CD4-positive, alpha-beta T cell treated with Interleukin-10 for 1 hour (primary cell): ENCODE results near the gene CLDN34.
A peak's percentile ranks its signal among the peaks of the same experiment; 100 is the strongest.

ENCODE experiments used
- DNase-seq: peaks from one replicate; pipeline ENCODE4 v3.0.0-alpha.2; 2020

CLDN34 gene

DNA sequence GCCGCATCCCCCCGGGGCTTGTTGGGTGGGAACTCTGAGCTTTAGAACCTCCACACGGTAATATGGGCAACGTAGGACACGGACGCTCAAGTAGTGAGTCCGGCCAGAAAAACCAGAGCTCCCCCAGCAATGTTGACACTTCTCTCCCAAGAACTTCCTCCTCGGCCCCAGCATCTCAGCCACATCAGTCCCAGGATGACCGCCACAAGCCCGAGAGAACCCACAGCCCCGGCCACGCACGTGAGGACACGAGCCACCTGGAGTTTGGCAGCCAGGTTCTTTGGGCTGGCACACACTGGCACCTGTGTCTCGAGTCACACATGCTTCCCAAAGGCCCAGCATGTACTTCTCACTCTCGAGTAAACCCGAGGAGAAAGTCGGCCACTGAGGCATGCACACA is 16.3 kb downstream of the CLDN34 start:
- DNase-seq = no peak

DNA sequence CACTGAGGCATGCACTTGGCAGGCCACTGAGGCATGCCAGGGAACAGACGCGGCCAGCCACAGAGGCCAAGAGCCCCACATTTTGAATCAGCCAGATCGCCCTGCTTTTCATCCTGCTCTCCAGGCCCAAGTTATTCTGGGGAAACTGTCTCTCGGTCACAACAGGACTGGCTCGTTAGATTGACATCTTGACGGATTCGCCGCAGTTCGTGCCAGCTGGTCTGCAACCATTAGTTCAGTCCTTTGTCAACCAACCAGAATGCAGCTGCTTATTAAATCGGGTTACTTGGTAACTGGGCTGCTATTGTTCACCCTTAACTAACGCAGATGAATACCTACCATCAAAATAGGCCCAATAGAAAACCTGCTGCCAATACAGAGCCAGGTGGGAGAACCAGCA is 16.7 kb downstream of the CLDN34 start:
- no peak for DNase-seq

DNA sequence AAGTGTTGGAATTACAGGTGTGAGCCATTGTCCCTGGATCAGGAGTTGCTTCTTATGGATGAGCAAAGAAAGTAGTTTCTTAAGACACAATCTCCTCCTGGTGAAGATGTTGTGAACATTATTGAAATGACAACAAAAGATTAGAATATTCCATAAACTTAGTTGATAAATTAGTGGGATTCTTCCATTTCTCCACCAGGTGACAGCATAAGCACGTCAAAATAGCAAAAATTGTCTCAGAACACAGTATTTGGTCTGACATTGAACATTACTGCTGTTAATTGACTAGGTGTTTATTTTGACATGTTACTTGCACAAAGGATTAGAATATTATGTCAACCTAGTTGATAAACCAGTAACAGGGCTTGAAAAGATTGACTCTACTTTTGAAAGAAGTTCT is 21.6 kb downstream of the CLDN34 start:
- DNase-seq = no peak

DNA sequence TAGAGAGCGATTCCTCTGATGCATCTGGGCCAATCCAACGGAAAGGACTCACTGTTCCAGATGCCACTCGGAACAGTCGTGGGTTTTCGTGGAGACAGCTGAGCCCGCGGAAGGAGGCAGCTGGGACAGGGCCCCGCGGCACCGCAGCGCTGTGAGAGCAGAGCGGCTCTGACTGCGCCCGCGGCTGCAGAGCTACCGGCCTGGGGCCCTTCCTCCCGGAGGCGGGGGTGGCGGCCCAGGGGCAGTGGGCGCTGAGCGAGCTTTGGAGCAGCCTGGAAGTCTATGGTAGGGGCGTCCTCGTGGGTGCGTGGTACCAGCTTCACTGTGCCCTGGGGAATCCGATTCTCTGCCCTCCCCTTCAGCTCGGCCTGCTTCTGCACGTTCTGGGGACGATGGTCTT is 24.9 kb downstream of the CLDN34 start:
- no peak for DNase-seq

DNA sequence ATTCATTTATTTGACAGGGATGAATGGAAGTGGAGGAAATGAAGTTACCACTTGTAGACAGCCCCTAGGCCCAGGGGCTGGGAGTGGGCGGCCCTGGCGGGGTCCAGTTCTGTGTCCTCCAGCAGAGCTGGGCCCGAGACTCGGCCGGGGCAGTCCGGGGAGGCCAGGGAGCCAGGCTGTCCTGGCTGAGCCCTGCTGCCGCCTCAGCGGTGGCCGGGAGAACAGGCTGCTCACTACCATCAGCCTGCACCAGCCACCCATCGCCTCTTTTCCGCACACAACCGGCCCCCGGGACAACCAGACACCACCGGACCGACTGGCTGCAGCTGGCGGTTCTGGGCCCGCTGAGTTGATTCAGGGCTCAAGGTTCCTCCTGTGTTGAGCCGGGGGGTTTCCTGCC is 25.6 kb downstream of the CLDN34 start:
- no peak for DNase-seq

DNA sequence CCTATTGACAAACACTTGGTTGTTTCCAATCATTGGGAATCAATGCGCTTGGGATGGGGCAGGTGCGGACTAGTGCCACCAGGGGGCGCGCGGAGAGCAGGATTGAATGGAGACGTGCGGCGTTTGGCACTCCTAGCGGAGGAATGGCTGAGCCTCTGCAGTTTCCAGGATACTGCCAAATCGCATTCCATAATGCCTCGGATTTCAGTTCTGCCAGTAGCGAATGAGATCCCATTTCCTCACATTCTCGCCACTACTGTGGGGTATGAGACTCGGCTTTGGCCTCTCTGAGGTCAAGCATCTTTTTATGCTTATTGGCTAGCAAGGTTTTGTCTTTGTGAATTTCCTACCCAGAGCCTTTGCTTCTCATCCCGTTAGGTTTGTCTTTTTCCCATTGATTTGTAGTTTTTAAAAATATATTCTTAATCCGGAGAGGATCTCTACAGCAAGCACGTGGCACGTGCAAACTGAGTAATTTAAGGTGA is 28.7 kb downstream of the CLDN34 start:
- DNase-seq = peak; percentile 78

DNA sequence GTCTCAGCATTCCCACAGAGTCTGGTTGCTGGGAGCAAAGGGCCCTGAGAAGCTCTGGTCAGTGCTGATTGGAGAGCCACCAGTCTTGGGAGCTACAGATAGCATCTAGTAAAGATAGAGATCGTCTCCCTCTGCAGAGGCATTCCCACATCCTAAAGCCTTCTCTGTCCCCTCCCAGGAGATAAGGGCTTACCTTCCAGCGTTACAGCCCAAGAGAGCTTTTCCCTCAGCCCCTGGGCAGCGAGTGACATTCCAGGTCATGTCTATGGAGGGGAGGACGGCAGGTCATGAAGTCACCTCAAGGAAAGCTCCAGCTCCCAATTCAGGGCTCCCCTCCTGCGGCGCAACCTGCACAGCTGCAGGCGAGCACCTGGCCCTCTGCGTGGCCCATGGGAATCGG is 29.9 kb downstream of the CLDN34 start:
- DNase-seq = no peak

DNA sequence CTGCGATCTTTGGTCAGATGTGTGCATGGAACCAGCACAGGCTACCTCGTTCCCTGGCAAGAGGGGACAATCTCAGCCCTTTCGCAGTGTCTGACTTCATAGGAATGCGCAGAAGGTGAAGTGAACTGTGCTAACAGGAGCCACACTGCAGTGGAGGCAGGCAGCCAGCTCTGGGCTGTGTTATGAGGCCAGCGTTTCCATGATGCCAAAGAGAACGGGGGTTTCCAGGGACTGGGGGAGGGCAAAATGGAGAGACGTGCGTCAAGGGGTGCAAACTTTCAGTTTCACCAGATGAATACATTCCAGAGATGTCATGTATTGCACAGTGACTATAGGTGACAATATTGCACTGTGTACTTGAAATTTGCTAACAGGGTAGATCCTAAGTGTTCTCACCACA is 30.4 kb downstream of the CLDN34 start:
- DNase-seq = no peak

DNA sequence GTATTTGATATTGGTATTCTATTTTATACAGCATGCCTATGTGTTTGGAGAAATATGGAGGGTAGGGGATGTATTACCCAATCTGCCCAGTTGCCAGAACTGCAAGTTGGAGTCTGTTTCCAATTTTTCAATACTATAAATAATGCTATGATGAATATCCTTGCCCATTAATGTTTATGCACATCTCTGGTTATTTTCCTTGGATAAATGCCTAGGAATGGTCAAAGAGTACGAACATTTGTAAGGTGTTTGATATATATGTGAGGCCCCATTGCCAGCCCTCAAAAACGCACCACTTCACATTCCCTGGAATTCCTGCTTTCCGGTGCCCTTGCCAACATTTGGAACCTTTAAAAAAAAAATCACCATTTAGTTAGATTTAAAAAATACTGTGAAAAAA is 34.3 kb downstream of the CLDN34 start:
- DNase-seq = no peak

DNA sequence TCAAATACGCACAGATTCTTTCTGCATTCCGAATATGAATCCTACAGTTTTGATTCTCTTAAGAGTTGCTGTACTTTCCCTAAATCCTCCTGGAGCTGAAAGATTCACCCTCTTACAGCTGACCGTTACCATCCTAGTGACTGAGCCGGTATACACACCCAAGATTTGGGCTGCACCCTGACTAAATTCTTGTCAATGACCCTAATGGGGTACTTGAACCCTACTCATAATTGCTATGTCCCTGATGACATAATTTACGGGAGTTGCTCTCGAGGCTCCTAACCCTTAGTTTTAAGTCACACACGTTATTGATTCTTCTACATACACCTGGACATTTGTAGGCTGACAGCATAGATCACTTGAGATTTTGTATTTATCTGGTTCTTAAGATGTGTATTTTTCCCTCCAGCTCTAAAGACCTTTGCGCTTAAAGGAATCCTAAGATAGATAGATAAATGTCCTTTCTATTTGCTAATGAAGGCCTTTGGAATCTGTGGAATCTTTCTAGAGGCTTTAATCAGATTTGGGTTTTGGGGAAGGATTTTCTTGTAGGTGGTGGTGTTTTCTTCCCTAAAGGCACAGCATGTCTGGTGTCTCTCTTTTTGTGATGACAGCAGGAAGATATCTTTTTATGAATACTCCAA is 37.8 kb downstream of the CLDN34 start:
- DNase-seq = no peak

DNA sequence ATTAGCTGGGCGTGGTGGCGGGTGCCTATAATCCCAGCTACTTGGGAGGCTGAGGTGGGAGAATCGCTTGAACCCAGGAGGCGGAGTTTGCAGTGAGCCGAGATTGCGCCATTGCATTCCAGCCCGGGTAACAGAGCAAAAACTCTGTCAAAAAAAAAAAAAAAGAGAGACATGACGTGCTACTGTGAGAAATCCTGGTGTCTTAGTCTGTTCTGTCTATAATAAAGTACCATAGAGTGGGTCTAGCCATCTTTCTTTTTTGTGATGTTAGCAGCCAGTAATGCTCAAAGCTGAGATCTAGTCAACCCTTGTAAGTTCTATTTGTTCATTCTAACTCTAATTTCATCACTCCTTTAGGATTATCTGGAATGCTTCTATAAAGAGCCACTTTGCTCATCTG is 38.9 kb downstream of the CLDN34 start:
- no peak for DNase-seq

DNA sequence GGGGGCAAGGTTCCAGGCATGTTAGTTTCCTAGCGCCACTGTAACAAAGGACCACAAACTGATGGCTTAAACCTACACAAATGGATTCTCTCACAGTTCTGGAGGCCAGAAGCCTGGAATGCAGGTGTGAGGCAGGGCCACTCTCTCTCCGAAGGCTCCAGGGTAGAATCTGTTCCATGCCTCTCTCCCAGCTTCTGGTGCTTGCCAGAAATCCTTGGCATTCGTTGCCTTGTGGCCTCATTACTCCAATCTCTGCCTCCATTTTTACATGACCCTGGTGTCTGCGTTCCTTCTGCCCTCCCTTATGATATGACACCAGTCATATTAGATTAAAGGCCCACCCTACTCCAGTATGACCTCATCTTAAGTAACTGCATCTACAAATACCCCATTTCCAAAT is 39.6 kb downstream of the CLDN34 start:
- no peak for DNase-seq

DNA sequence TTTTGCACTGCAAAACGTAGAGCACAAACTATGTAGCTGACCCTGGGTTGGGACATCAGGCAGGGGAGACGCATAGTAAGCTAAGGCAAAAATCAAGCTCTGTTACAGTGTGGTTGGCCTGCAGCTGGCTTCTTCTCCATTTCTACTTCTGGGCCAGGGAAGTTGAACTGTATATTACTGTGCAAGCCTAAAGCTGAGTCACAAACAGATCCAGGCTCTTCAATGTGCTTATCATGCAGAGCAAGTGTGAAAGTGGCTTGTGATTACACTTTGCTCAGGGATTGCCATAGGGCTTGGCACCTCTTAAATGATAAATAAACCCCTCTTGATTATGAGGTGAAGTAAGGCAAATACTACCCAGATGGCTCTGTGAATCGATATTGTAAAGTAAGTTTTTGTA is 40.5 kb downstream of the CLDN34 start:
- DNase-seq = no peak

DNA sequence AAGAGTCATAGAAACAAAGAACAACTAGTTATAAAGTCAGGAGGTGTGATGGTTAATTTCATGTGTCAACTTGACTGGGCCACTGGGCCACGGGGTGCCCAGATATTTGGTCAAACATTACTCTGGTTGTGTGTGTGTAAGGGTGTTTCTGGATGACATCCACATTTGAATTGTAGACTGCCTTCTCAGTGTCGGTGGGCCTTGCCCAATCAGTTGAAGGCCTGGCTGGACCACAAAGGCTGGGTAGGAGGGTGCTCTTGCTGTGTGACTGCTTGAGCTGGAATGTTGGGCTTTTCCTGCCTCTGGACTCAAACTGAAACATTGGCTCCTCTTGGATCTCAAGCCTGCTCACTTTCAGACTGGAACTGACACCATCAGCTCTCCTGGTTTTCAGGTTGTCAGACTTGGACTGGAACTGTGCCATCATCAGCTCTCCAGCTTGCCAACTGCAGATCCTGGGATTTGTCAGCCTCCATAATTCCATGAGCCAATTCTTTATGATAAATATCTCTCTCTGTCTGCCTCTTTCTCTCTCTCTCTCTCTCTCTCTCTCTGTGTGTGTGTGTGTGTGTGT is 41.4 kb downstream of the CLDN34 start:
- no peak for DNase-seq

DNA sequence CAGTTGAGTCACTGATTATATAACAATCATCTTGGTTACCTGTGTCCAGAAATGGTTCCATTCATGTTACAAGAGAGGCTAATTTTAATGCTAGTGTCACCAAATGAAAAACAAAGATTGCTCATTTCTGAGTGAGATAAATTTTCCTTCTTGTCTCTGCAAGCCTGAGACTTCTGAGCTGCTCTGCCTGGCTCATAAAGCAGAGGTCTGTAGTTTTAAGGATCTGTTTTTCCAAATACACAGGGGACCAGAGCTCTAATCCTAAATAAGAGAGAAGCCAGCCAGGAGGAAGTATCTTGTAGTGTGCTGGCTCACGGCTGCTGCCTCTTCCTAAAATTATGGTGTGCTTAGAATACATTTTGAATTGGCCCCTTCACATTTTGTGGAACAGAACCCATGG is 42.6 kb downstream of the CLDN34 start:
- no peak for DNase-seq

DNA sequence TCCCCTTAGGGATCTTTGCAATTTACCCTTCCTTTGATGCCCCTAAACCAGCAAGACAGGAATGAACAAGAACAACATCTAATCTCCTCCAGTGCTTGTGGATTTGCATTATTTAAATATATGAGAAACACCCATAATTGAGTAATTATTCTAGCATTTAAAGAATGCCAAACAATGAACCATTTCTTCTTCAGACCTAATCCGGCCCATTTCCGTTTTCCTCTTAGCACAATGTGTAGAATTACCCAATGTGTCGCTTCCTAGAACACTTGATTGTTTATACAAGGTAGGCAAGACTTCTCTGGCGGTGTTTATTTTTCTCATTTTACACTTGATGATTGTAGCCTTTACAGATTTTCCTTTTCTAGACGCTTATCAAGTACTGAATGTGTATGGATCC is 43.5 kb downstream of the CLDN34 start:
- DNase-seq = no peak

DNA sequence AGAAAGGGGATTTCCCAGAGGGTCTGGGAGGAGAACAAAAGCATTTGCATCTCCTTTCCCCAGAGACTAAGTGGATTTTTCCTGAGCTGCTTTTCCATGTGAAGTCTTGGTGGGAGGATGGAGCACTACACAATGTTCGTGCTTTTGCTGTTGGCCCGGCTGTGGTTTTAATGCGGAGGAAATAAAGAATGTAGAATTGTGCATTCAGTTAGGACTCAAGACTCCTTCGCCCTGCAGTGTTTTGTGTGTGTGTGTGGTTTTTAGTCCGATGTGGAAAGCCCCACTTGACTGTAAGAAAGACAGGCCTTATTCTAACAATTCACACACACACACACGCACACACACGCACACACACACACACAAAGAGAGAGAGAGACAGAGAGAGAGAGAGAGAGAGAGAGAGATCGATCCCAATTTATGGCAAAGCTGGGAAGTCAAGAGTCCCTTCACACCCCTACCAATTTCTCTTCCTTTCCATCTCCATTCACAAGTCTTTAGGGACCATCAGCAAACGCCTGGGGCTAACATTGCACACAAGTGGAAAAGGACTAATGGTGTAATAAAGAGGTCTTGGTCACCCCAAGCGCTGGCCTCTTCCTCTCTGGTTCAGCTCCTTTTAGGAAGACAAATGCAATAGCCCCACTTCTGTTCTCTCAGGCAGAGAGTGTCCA is 44.2 kb downstream of the CLDN34 start:
- peak; percentile 50 for DNase-seq

DNA sequence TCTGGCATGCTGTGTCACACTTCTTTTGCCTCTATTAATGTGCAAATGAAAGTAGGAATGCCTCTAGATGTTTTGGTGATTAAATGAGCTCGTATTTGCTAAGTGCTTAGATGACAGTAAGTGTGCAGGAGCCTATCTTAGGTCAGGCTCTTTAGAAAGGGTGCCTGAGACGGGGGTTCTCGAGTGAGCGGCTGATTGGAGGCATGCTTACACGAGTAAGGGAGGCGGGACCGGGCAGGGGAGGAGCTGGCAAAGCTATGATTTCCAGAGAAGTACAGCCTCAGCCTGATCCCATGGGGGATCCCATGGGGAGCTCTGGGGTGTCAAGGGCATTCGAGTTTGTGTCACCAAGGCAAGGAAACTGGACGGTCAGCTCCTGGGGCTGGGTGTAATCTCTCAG is 44.8 kb downstream of the CLDN34 start:
- DNase-seq = no peak

DNA sequence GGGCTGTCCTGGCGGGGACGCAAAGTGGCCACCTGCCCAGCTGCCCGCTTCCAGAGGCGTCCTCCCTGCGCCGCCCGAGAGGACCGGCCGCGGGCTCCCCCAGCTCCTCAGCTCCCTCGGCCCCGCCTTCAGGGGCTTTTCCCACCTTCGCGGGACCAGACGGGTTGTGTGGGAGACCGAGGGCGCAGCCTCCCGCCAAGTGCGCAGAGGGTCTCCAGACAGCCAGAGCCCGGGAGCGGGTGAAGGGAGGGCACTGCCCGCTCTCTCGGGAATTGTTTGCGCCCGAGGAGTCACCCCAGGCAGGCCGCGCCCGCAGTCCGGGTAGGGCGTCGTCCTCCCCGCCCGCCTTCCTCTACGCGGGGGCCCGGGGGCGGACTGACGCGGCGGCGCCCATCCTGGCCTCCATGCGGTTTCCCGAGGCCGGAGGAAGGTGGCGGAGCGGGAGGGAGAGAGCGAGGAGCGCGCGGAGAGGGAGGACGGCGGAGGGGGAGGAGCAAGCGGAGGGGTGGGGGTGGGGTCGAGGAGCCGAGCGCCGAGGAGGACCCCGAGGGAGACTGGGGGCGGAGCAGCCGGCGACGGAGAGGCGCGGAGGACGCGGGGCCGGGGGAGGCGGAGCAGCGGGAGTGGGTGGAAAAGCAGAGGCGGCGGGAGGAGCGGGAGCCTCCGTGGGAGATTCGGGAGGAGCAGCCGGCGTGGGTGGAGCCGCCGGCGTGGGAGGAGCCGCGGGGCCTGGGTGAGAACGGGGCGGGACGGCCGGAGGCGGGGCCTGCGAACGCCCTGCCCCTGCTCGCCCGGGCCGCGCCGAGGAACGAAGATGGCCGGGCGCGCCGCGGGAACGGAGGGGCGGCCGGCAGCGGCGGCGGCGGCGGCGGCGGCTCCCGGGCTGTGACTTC is 47.5 kb downstream of the CLDN34 start:
- DNase-seq = peak; percentile 81

DNA sequence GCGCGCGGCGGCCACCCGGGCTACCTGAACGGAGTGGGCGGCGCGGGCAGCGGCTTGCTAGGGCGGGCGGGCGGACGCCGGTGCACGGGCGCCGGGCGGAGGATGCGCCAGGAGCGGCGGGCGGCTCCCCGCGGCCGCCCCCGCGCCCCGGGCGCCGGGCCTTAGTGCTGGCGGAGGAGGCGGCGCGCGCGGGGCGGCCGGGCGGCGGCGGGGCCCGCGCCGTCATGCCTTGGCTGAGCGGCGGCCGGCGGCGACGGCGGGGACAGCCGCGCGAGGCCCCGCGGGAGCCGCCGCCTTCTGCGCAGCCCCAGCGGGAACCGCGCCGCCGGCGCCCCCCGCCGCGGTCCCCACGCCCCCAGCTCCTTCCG is 48.2 kb downstream of the CLDN34 start:
- DNase-seq = no peak

DNA sequence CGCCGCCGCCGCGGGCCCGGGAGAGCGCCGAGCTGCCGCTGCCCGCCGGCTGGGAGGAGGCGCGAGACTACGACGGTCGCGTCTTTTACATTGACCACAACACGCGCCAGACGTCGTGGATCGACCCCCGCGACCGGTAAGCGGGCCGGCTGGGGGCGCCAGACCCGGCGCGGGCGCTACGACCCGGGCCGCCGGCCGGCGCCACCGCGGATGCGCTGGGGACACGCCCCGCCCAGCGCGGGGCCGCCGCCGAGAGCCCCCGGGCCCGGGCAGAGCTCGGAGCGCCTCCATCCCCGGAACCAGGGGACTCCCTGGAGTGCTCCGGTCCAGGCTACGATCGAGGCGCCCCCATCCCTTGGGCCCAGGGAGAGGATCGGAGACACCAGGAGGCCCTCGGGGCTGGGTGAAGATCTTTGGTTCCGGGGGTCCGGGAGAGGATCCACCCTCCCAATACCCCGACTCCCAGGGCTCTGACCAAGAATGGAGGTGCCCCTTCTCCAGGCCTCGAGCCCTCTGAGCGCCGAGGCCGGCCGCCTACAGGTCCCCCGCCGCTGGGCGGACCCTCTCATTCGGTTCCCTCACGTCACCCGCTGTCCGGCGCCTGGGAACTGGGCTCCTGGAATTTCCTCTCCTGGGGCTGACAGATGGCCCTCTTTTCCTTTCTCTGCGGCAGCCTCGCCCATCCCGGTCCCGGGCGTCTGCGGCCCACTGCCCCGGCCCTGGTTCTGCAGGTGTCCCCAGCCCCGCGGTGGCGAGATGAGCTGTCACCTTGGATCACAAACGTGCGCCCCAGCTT is 48.8 kb downstream of the CLDN34 start:
- DNase-seq = no peak

DNA sequence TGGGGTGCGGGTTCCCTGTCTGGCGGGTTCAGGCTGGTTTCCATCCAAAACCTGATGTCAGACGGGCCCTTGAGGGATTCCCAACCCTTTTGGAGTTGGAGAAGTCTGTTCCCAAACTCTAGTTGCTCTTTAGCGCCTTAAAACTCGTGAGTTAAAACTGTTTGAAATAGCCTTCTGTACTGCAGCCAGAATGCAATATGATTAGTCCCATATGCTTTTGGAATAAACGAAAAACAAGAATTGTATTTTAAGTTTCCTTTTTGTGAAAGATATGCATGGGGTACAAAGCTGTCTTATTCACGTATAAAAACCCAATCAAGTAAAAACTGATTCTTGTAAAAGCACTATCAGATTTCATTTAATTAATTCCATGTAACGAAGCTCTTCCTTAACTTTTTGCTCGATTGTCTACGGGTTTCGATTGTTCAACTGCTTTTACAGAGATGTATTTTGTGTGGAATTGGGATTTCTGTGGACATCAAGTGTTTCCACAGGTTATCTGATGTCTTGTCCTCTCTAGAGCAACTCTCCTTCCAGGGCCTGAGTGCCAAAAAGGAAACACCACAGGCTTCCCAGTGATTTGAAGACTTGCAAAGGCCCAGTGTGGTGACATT is 49.5 kb downstream of the CLDN34 start:
- no peak for DNase-seq
